Psoas muscle (tissue), 8 donors: ENCODE measurements around the gene CES2. TPM values are rescaled to one million over a fixed set of nuclear protein-coding genes. Genes with fewer than 3 reads are reported as not detected.
"Not testable (repeated sequence)": the region's sequence is repeated elsewhere in the genome, so short reads cannot be mapped to it uniquely, and the experiment has no call there.

Experiments
- ATAC-seq, 4 donors: fragments of 200-7000 bp; cut with Tn5 transposase; one replicate each; pipeline ENCODE4 v1.9.1; 2020; ENCODE audit warnings: moderate library complexity in 3 of 4, mild to moderate bottlenecking in 2 of 4
- DNase-seq, 2 donors: peaks; one replicate each; pipeline ENCODE4 v3.0.0-alpha.2; 2020
- H3K27ac ChIP-seq: fragments of 200-600 bp; one replicate; pipeline ENCODE4 v1.8.0; 2022
- H3K27me3 ChIP-seq, 3 donors: fragments of 200-600 bp in 1 of 3; one replicate each; pipeline versions ENCODE4 v1.6.1 to v1.8.0; 2013 to 2022; ENCODE audit warnings: low read length in 2 of 3, mild to moderate bottlenecking in 2 of 3, moderate library complexity in 1 of 3; ENCODE audit not compliant: insufficient read depth in 3 of 3
- H3K36me3 ChIP-seq, 2 donors: fragments of 200-600 bp in 1 of 2; one replicate each; pipeline versions ENCODE4 v1.6.1 to v1.8.0; 2013 to 2022; ENCODE audit warnings: low read depth in 1 of 2, mild to moderate bottlenecking in 1 of 2, moderate library complexity in 1 of 2; ENCODE audit not compliant: insufficient read depth in 1 of 2
- H3K4me1 ChIP-seq: fragments of 200-600 bp; one replicate; pipeline ENCODE4 v1.8.0; 2022
- H3K4me3 ChIP-seq: fragments of 200-600 bp; one replicate; pipeline ENCODE4 v1.8.0; 2022; ENCODE audit warnings: mild to moderate bottlenecking
- H3K9me3 ChIP-seq: fragments of 200-600 bp; one replicate; pipeline ENCODE4 v1.8.0; 2022
- WGBS, 3 donors: extraction: QIAGEN DNeasy Blood & Tissue Kit; methylation state at CpG; one replicate each; pipeline versions ENCODE4 v1.1.6 to v1.1.7; 2013; 5-methylcytosine and 5-hydroxymethylcytosine counted together
- intact Hi-C, 2 donors: fragments of 100-400 bp; cut with DNase I; formaldehyde crosslinking; loops; one replicate each; pipeline versions ENCODE4 v1.11.0 to v1.14.2; 2022
- polyA plus RNA-seq, 3 donors: library from polyadenylated mRNA; stranded (reverse); fragments of 200-250 nt; gene quantifications; one replicate each; pipeline ENCODE4 v1.2.3, GENCODE V29; 2013
- total RNA-seq, 4 donors: library from RNA; stranded (reverse); fragmentation: NEBNext Ultra II Directional in 2 of 4; extraction: Animal tissue kit (Norgen Biotek cat#: 25700) in 2 of 4; gene quantifications; one replicate each; pipeline versions ENCODE4 v1.2.1 to v1.2.4, GENCODE V29; 2021 to 2023
- TF ChIP-seq, protein P1 (sequence below): fragments of 200-600 bp; IDR thresholded peaks from one replicate; pipeline ENCODE4 v1.8.0; 2022; ENCODE audit warnings: antibody characterized with exemption
- donor health status: healthy with polysubstance abuse.
- donor health status: DM: no; HTN: no; CAD: no; lungs with moderate emphysema.
- donor health status: Bipolar disorder and iron deficiency.
- donor health status: healthy.
- donor health status: DM: yes; HTN: yes; CAD: no.
- donor health status: DM: no; HTN: no; CAD: no.
- donor health status: DM: no; HTN: no; CAD: no.
- donor health status: DM: yes; HTN: yes; CAD: no.

Gene CES2
- total and polyA plus RNA-seq, 7 donors: 12.8 to 92.8 (median 22.7) TPM

- ATAC-seq (no peak), DNase-seq (no peak)
- H3K27ac ChIP-seq: no peak overlapping the region
- no peaks in the 10 kb centered on the region for H3K9me3 ChIP-seq
- no peak overlapping the region for H3K4me3 ChIP-seq
- H3K4me1 ChIP-seq: peaks cover 24% of the 10 kb centered on the region
- H3K27me3 ChIP-seq: no peaks in the 10 kb centered on the region
- TF ChIP-seq, protein P1, sequence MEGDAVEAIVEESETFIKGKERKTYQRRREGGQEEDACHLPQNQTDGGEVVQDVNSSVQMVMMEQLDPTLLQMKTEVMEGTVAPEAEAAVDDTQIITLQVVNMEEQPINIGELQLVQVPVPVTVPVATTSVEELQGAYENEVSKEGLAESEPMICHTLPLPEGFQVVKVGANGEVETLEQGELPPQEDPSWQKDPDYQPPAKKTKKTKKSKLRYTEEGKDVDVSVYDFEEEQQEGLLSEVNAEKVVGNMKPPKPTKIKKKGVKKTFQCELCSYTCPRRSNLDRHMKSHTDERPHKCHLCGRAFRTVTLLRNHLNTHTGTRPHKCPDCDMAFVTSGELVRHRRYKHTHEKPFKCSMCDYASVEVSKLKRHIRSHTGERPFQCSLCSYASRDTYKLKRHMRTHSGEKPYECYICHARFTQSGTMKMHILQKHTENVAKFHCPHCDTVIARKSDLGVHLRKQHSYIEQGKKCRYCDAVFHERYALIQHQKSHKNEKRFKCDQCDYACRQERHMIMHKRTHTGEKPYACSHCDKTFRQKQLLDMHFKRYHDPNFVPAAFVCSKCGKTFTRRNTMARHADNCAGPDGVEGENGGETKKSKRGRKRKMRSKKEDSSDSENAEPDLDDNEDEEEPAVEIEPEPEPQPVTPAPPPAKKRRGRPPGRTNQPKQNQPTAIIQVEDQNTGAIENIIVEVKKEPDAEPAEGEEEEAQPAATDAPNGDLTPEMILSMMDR: no peak
- WGBS, 3 donors: 90 to 96% (median 92%) methylated on average over 3 of the region's 3 CpGs
- H3K36me3 ChIP-seq: no peaks in the 10 kb centered on the region
- intact Hi-C loops: loop anchor here (5.0 to 10.0 kb wide), 3 partner anchors 36 to 59 kb away; partner anchors contain the start of gene CIAO2B (in 1 of the 2)
These were observed 39.3 kb upstream of the CES2 start for GRCh38 chr16:66895999-66896398.

DNA sequence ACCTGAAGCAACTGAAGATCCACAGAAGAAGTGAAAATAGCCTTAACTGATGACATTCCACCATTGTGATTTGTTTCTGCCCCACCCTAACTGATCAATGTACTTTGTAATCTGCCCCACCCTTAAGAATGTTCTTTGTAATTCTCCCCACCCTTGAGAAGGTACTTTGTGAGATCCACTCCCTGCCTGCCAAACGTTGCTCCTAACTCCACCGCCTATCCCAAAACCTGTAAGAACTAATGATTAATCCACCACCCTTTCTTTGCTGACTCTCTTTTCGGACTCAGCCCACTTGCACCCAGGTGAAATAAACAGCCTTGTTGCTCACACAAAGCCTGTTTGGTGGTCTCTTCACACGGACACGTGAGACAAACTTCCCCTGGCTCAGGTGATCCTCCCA, 38.6 kb upstream of the CES2 start:
- peaks cover 31% of the 10 kb centered on the region for H3K4me1 ChIP-seq
- intact Hi-C loops: loop anchor here (5.0 to 10.0 kb wide), 3 partner anchors 36 to 58 kb away; partner anchors contain the start of gene CIAO2B (in 1 of the 2)
- H3K27ac ChIP-seq, H3K4me3 ChIP-seq, H3K27me3 ChIP-seq, H3K9me3 ChIP-seq, ATAC-seq, H3K36me3 ChIP-seq, DNase-seq: not testable (repeated sequence)
- WGBS, 3 donors: 81 to 88% (median 83%) methylated on average over 5 of the region's 5 CpGs

DNA sequence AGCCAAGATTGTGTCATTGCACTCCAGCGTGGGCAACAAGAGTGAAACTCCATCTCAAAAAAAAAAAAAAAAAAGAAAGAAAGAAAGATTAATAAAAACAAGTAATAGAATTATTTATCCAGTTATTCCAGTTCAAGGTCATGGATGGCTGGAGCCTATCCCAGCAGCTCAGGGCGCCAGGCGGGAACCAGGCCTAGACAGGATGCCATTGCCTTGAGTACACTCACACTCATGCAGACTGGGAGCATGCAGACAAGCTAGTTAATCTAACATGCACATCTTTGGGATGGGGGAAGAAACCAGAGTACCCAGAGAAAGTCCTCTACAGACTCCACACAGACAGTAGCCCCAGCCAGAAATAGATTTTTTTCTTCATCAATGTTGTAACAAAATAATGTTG, 37.1 kb upstream of the CES2 start:
- Histone ChIP-seq H3K9me3 (no peaks in the 10 kb centered on the region), H3K27me3 (no peaks in the 10 kb centered on the region), H3K4me1 (peaks cover 44% of the 10 kb centered on the region), H3K4me3 (no peak overlapping the region), H3K27ac (peak overlapping the region; percentile 89), H3K36me3 (no peaks in the 10 kb centered on the region)
- ATAC-seq: peak in 3 of 4 donors; percentile 25 to 45 (median 31)
- no peak for DNase-seq
- 32 to 45% (median 41%) methylated on average over 3 of the region's 3 CpGs for WGBS, 3 donors
- intact Hi-C loops: loop anchor here (5.0 to 10.0 kb wide), 3 partner anchors 34 to 57 kb away; partner anchors contain the start of gene CIAO2B (in 1 of the 2)
- TF ChIP-seq, protein P1: no peak

DNA sequence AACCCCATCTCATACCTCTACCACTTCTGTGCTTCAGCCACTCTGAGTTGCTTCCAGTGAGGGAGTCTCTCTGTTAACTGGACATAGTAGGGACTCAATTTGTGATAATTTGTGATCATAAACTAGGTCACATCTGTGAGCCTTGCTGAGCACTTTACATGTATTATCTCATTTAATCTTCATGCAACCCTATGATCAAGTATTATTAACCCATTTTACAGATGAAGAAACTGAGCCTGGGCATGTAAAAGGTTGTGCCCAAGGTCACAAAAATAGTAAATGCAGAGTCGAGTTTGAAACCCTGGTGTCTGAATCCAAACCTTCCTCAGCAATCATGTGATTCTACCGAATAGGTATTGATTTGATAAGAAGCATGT, 36.4 kb upstream of the CES2 start:
- Histone ChIP-seq H3K27ac (peak overlapping the region; percentile 89), H3K27me3 (no peaks in the 10 kb centered on the region), H3K36me3 (no peaks in the 10 kb centered on the region), H3K9me3 (no peaks in the 10 kb centered on the region), H3K4me3 (no peak overlapping the region), H3K4me1 (peaks cover 51% of the 10 kb centered on the region)
- ATAC-seq (no peak), DNase-seq (no peak)
- TF ChIP-seq, protein P1: no peak
- 75 to 80% (median 80%) methylated on average over 2 of the region's 2 CpGs for WGBS, 3 donors
- intact Hi-C loops: loop anchor here (5.0 to 10.0 kb wide), 3 partner anchors 33 to 56 kb away; partner anchors contain the start of gene CIAO2B (in 1 of the 2)

DNA sequence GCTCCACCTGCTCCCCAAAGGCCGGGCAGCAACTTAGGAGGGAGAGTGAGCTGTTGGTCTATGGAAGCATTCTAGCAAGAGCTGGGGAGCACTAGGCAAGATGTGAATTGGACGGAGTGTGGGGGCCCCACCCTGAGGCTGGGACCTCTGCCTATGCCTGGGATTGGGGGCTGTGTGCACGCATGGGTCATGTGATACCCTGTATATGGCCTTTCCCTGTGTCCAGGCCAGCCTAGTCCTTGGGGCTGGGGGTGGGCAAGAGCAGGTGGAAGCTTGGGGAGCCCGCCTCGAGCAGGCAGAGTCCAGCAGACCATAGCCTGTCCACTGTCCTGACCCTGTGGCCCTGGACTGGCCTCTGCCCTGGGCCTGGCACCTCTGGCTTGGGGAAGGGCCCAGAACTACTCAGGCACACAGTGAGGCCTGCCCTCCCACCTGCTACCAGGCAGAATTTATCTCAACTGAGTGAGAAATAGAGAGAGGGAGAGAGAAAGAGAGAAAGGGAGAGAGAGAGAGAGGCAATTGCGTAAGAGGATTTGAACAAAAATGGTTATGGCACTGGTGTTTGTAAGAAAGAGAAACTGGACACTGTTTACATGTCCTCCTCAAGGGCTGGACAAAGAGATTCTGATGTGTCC, 35.9 kb upstream of the CES2 start:
- Histone ChIP-seq H3K27ac (peak overlapping the region; percentile 89), H3K4me1 (peaks cover 56% of the 10 kb centered on the region), H3K27me3 (no peaks in the 10 kb centered on the region), H3K9me3 (no peaks in the 10 kb centered on the region), H3K4me3 (no peak overlapping the region), H3K36me3 (no peaks in the 10 kb centered on the region)
- WGBS, 3 donors: 54 to 58% (median 55%) methylated on average over 6 of the region's 6 CpGs
- intact Hi-C loops: loop anchor here (5.0 to 10.0 kb wide), 3 partner anchors 33 to 55 kb away; partner anchors contain the start of gene CIAO2B (in 1 of the 2)
- DNase-seq (peak in 1 of 2 donors; percentile 59), ATAC-seq (peak; percentile 11 to 56 (median 18))
- TF ChIP-seq, protein P1: no peak
